Placental pericyte (primary cell): ENCODE measurements around the gene ADCY6. TPM values are rescaled to one million over a fixed set of nuclear protein-coding genes. Genes with fewer than 3 reads are reported as not detected.

Experiments used
- small RNA-seq: library from RNA; depleted of rRNA; stranded (forward); fragments of <200 nt; gene quantifications from one replicate; pipeline ENCODE3, GENCODE V24; 2012; ENCODE audit warnings: low replicate concordance
- total RNA-seq: library from RNA; depleted of rRNA; stranded (reverse); fragments of >200 nt; gene quantifications from 2 replicates; pipeline ENCODE4 v1.2.3, GENCODE V29; 2012

The ADCY6 gene
- 34.1 and 41.4 TPM in 2 replicates for total RNA-seq

DNA sequence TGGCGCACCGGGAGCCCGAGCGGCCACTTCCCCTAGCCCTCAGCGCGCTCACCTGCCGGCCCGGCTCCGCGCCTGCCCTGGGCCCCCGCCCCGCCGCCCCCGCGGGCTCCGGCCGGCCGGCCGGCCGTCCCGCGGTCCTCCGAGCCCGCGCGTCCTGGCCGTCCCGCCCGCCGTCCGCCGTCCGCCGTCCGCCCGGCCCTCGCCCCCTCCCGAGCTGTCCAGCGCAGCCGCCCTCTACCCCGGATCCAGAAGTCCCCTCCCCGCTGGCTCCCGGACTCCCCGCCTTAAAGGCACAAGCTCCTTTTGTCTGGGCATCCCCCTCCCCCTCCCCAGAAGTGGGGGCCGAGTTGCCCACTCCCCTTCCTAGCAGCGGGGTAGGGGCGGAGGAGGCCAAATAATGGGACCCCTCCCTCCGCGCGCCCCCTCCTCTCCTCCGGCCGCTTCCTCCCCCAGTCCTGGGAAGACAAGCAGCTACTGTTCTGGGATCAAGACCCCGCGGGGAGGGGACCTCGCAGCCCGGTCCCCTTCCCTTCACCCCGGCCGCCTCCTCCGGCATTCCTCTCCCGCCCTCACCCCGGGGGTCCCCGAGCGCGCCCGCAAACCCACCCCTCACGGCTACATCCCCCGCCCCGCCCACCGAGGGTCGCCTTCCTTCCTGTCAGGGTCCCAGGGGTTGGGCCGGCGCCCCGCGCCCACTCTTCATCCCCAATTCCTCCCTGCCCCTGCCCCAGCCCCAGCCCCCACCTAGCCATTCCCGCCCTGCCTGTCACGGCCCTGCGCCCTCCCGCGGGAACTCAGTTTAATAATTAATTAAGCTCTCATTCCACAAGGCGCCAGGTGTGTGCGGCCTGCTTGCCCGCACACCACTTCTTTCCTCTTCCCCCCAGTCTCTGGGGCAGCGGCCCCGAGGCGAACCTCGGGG is at the start of gene ADCY6:
TSS of gene ADCY6 (minus strand) at position 236 of the 922 bp plus-strand sequence. CDS start 5,655 bp downstream, outside the sequence.

DNA sequence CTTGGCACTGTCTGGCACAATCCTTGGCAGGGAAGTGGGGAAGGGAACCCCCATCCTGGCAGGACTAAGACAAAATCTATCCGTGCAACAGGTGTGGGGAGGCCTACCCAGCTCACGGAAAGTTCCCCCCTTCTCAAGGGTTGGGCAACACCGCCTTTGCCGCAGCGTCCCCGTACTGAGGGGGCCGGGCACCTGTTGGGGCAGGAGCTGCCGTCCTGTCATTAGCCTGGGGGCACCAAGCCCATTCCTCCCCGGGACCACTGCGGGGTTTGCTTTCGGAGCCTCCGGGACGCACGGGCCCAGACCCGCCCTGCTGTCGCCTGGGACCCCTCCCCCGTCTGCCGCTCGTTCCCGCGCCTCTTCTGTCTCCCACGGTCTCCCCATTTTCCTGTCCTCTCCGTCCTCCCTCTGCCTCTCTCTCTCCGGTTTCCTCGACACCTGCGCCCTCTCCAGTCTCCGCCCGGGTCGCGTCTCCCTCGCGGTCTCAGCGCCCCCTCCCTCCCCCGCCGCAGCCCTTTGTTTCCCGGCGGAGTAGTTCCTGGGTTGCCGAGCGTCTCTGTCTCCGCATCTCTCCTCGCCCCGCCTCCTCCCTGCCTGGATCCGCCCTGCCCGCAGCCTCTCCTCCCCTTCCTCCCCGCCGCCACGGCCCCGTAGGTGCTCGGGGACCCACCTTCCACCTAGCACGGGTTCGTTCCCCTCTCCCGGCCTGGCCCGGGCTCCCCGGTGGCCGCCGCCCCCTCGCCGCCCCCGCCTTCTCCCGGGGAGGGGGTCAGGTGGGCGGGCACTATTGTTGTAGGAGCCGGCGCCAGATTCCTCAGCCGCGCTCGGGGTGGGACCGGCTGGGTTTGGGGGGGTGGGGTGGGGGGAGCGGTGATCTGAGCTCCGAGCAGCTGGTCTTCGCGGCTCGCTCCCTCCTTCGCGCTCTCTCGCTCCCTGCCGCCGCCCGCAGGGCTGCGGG is 29.3 kb upstream of the ADCY6 start, which contains the start of gene CACNB3:
TSS of gene CACNB3 (plus strand) at position 624 of the 958 bp plus-strand sequence. CDS start 434 bp downstream, outside the sequence.

DNA sequence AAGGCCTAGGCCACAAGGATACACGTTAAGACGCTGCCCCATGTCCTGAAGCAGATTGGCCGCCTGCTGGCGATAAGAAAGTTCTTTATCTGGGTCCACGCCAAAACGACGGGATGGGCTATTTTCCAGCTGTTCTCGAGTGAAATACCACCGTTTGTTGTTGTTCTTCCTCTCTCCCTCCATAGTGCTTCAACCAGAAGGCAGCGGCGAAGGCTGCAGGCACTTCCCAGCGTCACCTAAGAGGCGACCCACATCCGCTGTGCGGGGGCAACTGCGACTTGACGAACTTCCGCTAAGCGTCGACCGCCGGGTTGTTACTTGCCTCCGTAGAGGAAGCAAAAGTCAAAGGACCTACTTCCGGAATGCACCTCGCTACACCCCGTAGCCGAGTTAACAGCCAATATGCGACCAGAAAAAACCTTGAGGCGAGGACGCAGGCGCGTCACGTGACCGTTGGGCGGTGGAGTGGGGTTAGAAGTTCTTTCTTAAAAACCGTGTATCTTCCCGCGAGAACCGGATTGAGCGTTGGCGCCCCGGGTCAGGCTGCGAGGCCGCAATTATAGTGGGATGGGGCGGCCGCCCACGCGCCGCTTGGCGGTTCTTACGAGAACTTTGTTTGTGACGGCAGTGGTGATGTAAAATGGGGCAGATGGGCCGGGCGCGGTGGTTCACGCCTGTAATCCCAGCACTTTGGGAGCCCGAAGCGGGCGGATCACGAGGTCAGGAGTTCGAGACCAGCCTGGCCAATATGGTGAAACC is 72.2 kb downstream of the ADCY6 start, which contains the start of gene CCNT1:
TSS of gene CCNT1 (minus strand) at position 215 of the 759 bp plus-strand sequence. CDS start at position 183, 32 bp downstream.

Small RNA genes lying within 50 kb of the gene (small RNA-seq; reads per million reads assigned to genes)
- gene MIR4701: not detected
- not detected for gene RF00019

Other genes with a start within 250 kb of the ADCY6 start
- gene LALBA, start 219.0 kb downstream of the ADCY6 start, total RNA-seq: not detected in 2 replicates
- 34.4 and 46.5 TPM in 2 replicates for gene KANSL2, start 106.9 kb downstream of the ADCY6 start, total RNA-seq
- gene CCNT1, start 72.4 kb downstream of the ADCY6 start, total RNA-seq: 23.9 and 35.4 TPM in 2 replicates
- 12.0 and 33.1 TPM in 2 replicates for gene CACNB3, start 29.4 kb upstream of the ADCY6 start, total RNA-seq
- 64.1 and 74.2 TPM in 2 replicates for gene DDX23, start 63.1 kb upstream of the ADCY6 start, total RNA-seq
- gene RND1, start 76.8 kb upstream of the ADCY6 start, total RNA-seq: 0.44 TPM in 1 of 2 replicates, not detected in the other
- gene FKBP11, start 136.4 kb upstream of the ADCY6 start, total RNA-seq: 17.0 and 44.4 TPM in 2 replicates
- gene ARF3, start 168.4 kb upstream of the ADCY6 start, total RNA-seq: 74.4 and 88.6 TPM in 2 replicates
- under 0.01 TPM in 1 of 2 replicates, not detected in the other for gene WNT10B, start 182.6 kb upstream of the ADCY6 start, total RNA-seq
- not detected in 2 replicates for gene WNT1, start 189.2 kb upstream of the ADCY6 start, total RNA-seq
- 0.14 TPM in 1 of 2 replicates, not detected in the other for gene DDN, start 210.3 kb upstream of the ADCY6 start, total RNA-seq
- 69.4 and 86.2 TPM in 2 replicates for gene PRKAG1, start 229.7 kb upstream of the ADCY6 start, total RNA-seq